Panc1 (cell line): ENCODE measurements around the gene RASD1. TPM values are rescaled to one million over a fixed set of nuclear protein-coding genes. Genes with fewer than 3 reads are reported as not detected.

Experiments
- ATAC-seq: fragments of 200-7000 bp; cut with Tn5 transposase; 2 replicates; pipeline ENCODE4 v1.9.1; 2020; ENCODE audit warnings: mild to moderate bottlenecking, moderate library complexity
- BruUV-seq: library from RNA; stranded (reverse); fragments of 400-500 nt; replicated peaks from 2 replicates; lab custom pipeline; 2021; lab: Mats Ljungman, UMichigan
- CTCF ChIA-PET: fragments of 300-600 bp; sonication (Branson Sonifier 250); formaldehyde crosslinking; loops from one replicate; lab custom pipeline; 2022; ENCODE audit warnings: antibody characterized with exemption; lab: Charles Lee
- POLR2A ChIA-PET: fragments of 300-600 bp; sonication (Branson Sonifier 250); formaldehyde crosslinking; loops from one replicate; lab custom pipeline; 2022; ENCODE audit warnings: antibody characterized with exemption; lab: Charles Lee
- DNase-seq: peaks from one replicate; pipeline ENCODE4 v3.0.0-alpha.2; 2010; ENCODE audit warnings: low read depth, low spot score
- H3K27ac ChIP-seq: 2 replicates; pipeline ENCODE4 v1.5.1; 2011; ENCODE audit warnings: mild to moderate bottlenecking, low read length, inconsistent platforms
- H3K27me3 ChIP-seq: fragments of 200-500 bp; sonication (Bioruptor generic); 2 replicates; pipeline ENCODE4 v1.6.0; 2014; ENCODE audit warnings: low read length, inconsistent platforms; ENCODE audit not compliant: control insufficient read depth, insufficient read depth
- H3K36me3 ChIP-seq: fragments of 200-500 bp; sonication (Bioruptor generic); 2 replicates; pipeline ENCODE4 v1.5.1; 2014; ENCODE audit warnings: inconsistent platforms, mild to moderate bottlenecking, low read length, moderate library complexity; ENCODE audit not compliant: control insufficient read depth, insufficient read depth
- H3K4me1 ChIP-seq: 2 replicates; pipeline ENCODE4 v1.5.1; 2011; ENCODE audit warnings: inconsistent platforms, mild to moderate bottlenecking, low read length, moderate library complexity; ENCODE audit not compliant: control insufficient read depth, insufficient read depth
- H3K4me3 ChIP-seq, 2 experiments: 2 replicates each; pipeline ENCODE4 v1.5.1; 2011 to 2012; ENCODE audit warnings: low read depth in 2 of 2, low read length in 2 of 2, mild to moderate bottlenecking in 2 of 2, inconsistent platforms in 1 of 2, moderate library complexity in 1 of 2
- H3K9me3 ChIP-seq: fragments of 200-500 bp; sonication (Bioruptor generic); 2 replicates; pipeline ENCODE4 v1.5.1; 2014; ENCODE audit warnings: low read depth, mild to moderate bottlenecking, inconsistent platforms, low read length, moderate library complexity; ENCODE audit not compliant: control insufficient read depth, insufficient read depth
- CTCF ChIP-seq: fragments of 450-650 bp; IDR thresholded peaks from 2 replicates; pipeline ENCODE4 v1.5.1; 2017; ENCODE audit warnings: mild to moderate bottlenecking
- POLR2AphosphoS5 ChIP-seq: IDR thresholded peaks from 2 replicates; pipeline ENCODE4 v1.6.1; 2012; ENCODE audit warnings: mild to moderate bottlenecking, low read depth, low read length, moderate library complexity
- SIN3A ChIP-seq: IDR thresholded peaks from 2 replicates; pipeline ENCODE4 v1.6.1; 2012; ENCODE audit warnings: low read depth, mild to moderate bottlenecking, low read length, moderate library complexity, borderline replicate concordance; ENCODE audit not compliant: insufficient read depth
- TCF7L2 ChIP-seq: IDR thresholded peaks from 2 replicates; pipeline ENCODE4 v1.6.1; 2011; ENCODE audit warnings: mild to moderate bottlenecking, low read depth, low read length, inconsistent platforms
- in situ Hi-C: cut with HindIII; loops from 2 replicates; pipeline ENCODE4 v1.10.0; 2016; ENCODE audit warnings: low sequenced_read_pairs, low pct_unique_long_range_greater_than_20kb
- intact Hi-C: fragments of 100-400 bp; cut with micrococcal nuclease; formaldehyde crosslinking; loops from one replicate; pipeline ENCODE4 v1.10.0; 2022; ENCODE audit not compliant: unreplicated experiment
- total RNA-seq: library from RNA; stranded (reverse); gene quantifications from one replicate; pipeline ENCODE4 v1.2.1, GENCODE V29; 2021; ENCODE audit not compliant: unreplicated experiment
- TF ChIP-seq, protein P1 (sequence below), 2 experiments: IDR thresholded peaks; 2 replicates each; pipeline ENCODE4 v1.6.1; 2011 to 2012; ENCODE audit warnings: low read depth in 2 of 2, control low read depth in 1 of 2, low read length in 1 of 2, mild to moderate bottlenecking in 1 of 2, moderate library complexity in 1 of 2; ENCODE audit not compliant: insufficient read depth in 1 of 2

RASD1 gene
- total RNA-seq, 1 experiment from 2014 or later: 1.7 TPM

GRCh38 chr17:17513626-17514025 is 17.4 kb upstream of the RASD1 start:
- no peak for ATAC-seq
- POLR2A ChIA-PET: no interaction called here

DNA sequence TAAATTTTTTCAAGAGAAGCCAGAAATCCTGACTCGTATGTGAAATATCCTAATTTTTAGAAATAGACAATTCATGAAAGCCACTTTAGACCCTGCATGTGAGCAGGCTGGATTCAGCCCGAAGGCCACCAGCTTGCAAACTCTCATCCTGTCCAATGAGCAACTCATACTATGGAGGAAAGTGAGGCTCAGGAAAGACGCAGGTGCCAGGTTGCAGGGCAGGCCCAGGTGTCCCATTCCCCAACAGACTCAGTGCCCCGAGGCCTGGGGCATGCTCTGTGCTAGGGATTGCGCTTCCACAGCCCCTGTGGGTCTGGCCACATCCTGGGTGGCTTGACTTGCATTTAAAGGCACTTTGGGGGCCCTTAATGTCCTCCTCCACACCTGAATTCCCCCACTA is 16.7 kb upstream of the RASD1 start:
- TF ChIP-seq POLR2AphosphoS5 (no peak), SIN3A (no peak), CTCF (no peak), TCF7L2 (no peak)
- TF ChIP-seq, protein P1, sequence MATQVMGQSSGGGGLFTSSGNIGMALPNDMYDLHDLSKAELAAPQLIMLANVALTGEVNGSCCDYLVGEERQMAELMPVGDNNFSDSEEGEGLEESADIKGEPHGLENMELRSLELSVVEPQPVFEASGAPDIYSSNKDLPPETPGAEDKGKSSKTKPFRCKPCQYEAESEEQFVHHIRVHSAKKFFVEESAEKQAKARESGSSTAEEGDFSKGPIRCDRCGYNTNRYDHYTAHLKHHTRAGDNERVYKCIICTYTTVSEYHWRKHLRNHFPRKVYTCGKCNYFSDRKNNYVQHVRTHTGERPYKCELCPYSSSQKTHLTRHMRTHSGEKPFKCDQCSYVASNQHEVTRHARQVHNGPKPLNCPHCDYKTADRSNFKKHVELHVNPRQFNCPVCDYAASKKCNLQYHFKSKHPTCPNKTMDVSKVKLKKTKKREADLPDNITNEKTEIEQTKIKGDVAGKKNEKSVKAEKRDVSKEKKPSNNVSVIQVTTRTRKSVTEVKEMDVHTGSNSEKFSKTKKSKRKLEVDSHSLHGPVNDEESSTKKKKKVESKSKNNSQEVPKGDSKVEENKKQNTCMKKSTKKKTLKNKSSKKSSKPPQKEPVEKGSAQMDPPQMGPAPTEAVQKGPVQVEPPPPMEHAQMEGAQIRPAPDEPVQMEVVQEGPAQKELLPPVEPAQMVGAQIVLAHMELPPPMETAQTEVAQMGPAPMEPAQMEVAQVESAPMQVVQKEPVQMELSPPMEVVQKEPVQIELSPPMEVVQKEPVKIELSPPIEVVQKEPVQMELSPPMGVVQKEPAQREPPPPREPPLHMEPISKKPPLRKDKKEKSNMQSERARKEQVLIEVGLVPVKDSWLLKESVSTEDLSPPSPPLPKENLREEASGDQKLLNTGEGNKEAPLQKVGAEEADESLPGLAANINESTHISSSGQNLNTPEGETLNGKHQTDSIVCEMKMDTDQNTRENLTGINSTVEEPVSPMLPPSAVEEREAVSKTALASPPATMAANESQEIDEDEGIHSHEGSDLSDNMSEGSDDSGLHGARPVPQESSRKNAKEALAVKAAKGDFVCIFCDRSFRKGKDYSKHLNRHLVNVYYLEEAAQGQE (IDR thresholded peaks at IDR 0.05; ENCODE audit: insufficient read depth in 1 of 2, low read depth in 2 of 2, low read length in 1 of 2): no peak
- H3K36me3 ChIP-seq: no peaks in the 10 kb centered on the region
- no TSS peak for BruUV-seq
- no peaks in the 10 kb centered on the region for H3K9me3 ChIP-seq
- ATAC-seq (no peak), DNase-seq (no peak)
- peaks cover 8% of the 10 kb centered on the region for H3K4me1 ChIP-seq
- no peaks in the 10 kb centered on the region for H3K27me3 ChIP-seq
- in situ Hi-C loops: no loop called here
- intact Hi-C loops: no loop called here
- ChIA-PET CTCF (no interaction called here), POLR2A (no interaction called here)
- no peak overlapping the region for H3K4me3 ChIP-seq
- H3K27ac ChIP-seq: no peak overlapping the region

More at GRCh38 chr17:17513626-17514025, 17.4 kb upstream of the RASD1 start:
- Histone ChIP-seq H3K27me3 (no peaks in the 10 kb centered on the region), H3K27ac (no peak overlapping the region), H3K9me3 (no peaks in the 10 kb centered on the region), H3K36me3 (no peaks in the 10 kb centered on the region), H3K4me1 (peaks cover 8% of the 10 kb centered on the region), H3K4me3 (no peak overlapping the region)
- intact Hi-C loops: no loop called here
- in situ Hi-C loops: no loop called here
- BruUV-seq: no TSS peak
- DNase-seq: no peak
- CTCF ChIA-PET: no interaction called here
- no peak for TF ChIP-seq TCF7L2
- TF ChIP-seq SIN3A: no peak
